HG03354 (cell line): ENCODE measurements around the gene MED27.

ENCODE experiments used
- ATAC-seq: cut with Tn5 transposase; IDR thresholded peaks from one replicate; pipeline ENCODE4 v1.9.1; 2021; ENCODE audit warnings: mild to moderate bottlenecking; ENCODE audit not compliant: unreplicated experiment, poor library complexity, severe bottlenecking

The MED27 gene

DNA sequence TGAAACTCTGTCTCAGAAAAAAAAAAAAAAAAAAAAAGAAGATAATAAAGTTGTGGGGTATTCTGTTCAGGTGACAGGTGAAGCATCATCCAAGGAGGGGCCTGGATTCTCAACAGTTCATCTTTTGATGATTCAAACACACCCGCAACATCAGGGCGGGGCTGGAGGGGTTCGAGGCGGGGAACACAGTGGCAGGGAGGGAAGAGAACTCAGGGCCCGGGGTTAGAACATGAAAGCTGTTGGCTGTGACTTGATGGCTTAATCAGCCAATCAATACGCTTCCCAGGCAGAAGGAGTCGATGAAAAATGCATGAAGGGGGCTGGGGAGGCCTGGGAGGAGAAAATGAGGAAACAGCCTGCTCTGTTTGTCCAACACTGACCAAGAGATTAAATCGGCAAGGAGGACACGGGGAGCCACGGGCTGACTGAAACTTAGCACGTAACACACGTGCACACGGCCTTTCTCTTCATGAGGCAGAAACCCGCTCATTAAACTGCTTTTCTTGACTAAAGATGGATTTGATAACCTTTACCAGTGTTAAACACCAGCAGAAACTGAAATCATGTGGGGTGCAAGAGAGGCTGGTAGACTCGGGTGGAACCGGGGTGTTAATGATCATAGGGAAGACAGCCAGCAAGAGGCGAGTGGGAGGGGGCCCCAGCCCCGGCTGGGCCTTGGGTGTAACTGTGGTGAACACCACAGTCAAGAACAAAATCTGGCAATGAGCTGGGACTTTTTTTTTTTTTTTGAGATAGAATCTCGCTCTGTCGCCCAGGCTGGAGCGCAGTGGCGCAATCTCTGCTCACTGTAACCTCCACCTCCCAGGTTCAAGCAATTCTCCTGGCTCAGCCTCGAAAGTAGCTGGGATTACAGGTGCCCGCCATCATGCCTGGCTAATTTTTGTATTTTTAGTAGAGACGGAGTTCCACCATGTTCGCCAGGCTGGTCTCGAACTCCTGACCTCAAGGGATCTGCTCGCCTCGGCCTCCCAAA is 234.1 kb downstream of the MED27 start:
- no peak for ATAC-seq

DNA sequence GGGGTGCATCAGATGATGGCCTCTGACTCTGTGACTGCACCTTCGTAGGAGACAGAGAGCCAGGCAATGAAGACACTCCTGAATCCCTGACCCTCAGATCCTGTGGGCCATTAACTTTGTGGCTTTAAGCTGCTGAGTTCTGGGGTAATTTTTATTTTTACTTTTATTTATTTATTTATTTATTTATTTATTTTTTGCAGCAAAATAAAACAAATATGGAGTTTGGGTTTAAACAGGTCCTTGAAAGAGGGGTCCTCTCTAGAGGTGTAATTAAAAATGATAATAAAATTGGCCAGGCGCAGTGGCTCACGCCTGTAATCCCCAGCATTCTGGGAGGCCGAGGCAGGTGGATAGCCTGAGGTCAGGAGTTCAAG is 234.9 kb downstream of the MED27 start:
- ATAC-seq, result no peak

DNA sequence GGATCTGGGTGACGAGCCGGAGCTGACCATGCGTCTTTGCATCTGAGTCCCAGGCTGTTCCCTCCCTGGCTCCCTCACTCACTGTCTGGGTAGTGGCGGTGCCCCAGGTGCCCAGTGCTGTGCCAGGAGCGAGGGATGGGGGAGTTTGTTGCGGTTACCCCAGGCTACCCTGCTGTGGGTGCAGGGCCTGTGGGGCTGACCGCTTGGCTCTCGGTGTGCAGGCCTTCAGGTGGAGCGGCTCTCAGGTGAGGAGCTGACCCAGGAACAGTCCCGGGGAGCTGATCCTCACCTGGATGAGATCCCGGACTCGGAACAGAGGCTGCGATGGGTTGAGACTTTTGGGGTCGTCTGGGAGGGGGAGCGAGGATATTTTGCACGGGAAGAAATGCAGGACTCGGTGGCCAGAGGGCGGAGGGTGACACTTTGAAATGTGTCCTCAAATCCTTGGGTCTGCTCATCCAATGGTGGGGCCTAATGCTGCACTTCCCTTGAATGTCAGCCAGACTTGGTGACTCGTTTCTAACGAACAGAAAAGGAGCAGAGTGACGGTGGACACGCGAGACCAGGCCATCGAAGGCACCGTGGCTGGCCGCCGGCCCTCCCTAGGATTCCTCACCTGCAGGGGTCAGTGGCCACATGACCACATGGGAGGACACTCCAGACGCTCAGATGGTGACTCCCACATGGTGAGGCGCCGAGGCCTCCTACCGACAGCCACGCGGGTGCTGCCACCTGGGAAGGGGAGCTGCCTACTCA is 235.5 kb downstream of the MED27 start:
- no peak for ATAC-seq

DNA sequence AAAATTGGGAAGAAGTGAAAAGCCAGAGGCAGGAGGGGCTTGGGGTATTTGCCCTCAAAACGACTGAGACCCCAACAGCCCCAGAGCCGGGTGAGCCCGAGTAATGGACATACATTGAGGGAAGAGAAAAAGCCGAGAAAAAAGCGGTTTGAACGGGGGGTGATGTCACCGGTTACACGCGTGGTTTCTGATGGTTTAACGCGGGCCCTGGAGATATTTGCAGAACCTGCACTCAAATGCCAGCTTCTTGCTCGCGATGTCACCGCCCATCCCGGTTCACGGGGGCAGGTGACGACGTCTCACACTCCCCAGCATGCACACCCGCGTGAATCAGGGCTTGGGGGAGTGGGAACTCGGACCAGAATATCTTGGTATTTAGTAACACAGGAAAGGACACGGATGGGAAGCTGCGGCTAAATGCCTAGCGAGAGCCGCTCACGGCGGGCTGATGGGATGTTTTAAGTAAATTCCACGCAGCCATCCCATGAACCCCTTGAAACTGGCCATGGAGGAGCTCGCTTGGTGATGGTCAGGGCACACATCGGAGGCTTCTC is 237.8 kb downstream of the MED27 start:
- ATAC-seq, result no peak

DNA sequence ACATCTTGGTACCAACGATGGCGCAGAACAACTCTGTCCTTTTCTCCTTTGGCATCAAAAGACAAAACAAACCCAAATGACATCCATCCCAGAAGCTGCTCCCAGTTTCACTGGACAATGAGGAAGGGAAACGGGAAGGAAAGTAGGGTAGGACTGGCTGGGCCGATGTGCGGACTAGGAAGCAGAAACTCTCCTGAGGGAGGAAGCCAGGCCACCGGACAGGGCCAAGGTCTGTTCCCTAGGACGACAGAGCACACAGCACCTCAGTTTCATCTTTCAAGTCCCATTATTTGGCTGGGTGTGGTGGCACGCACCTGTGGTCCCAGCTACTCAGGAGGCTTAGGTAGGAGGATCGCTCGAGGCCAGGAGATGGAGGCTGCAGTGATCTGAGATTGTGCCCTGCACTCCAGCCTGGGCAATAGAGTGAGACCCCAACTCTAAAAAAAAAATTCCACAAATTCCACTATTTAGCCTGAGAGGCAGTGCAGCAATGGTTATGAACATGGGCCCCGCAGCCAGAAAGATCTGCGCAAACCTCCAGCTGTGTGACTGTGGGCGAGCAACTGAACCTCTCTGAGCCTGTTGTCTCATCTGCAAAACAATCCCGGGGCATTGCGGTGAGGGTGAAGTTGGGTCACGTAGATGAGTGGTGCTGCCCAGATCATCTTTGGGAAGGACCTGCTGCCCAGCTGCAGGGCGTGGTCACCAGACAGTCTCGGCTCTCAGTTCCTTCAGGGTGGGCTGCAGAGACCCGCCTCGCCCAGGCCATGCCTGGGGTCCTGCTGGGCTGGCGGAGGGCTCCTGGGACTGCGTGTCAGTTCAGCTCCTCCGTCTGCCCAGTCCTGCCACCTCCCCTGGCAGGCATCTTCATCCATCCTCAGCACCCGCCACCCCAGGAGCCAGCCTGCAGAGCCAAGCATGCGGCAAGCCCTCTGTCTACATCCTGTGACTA is 238.6 kb downstream of the MED27 start:
- no peak for ATAC-seq

DNA sequence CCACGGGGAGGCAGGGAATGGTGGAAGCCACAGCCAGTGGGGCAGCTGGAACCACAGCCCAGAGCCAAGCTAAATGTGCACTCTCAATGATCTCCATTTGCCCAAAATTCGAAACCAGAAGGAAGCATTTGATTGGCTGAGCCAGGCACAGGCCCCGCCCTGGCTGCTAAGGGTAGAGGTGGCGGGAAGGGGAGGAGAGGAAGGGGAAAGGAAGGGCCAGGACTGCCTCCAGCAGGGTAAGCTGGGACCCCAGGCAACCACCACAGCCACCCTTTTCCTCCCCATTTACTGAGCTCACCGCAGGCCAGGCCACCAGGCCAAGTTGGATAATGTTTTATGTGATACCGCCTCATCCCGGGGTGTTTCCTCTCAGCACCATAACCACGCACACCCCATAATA is 239.4 kb downstream of the MED27 start:
- no peak for ATAC-seq

DNA sequence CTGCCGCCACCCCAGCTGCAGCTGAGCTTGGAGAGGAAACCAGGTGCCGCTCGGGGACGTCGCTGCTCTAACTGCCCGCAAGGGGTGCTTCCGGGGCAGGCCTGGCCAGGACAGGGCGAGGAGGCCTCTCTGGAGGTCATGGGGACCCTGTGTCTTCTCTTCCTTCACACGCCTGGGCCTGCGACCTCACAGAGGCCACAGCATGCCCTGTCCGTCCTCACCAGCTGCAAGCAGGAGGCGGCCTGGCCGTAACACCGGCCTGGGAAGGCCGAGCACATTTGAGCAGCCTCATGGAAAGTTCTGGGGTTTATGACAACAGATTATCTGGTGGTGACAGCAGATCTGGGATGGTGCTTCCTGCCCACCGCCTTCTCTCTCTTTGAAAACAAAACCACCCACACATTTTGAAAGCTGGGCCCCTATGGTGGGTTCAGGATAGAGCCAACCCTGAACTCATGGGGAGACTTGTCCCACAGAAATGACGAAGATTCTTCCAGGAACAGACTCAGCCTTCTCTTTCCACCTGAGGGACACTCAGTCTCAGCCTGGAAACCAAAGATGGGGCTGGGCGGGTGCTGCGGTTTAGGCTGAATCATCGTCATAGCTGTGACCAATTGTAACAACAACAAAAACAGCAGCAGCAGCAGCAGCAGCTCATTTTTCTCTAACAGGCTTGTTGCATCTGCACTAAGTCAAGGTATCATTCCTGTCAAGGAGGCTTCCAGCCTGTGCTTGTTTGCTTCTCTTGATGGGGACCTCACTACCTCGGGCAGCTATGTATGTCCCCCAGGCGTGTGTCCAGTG is 240.2 kb downstream of the MED27 start:
- ATAC-seq, result no peak

DNA sequence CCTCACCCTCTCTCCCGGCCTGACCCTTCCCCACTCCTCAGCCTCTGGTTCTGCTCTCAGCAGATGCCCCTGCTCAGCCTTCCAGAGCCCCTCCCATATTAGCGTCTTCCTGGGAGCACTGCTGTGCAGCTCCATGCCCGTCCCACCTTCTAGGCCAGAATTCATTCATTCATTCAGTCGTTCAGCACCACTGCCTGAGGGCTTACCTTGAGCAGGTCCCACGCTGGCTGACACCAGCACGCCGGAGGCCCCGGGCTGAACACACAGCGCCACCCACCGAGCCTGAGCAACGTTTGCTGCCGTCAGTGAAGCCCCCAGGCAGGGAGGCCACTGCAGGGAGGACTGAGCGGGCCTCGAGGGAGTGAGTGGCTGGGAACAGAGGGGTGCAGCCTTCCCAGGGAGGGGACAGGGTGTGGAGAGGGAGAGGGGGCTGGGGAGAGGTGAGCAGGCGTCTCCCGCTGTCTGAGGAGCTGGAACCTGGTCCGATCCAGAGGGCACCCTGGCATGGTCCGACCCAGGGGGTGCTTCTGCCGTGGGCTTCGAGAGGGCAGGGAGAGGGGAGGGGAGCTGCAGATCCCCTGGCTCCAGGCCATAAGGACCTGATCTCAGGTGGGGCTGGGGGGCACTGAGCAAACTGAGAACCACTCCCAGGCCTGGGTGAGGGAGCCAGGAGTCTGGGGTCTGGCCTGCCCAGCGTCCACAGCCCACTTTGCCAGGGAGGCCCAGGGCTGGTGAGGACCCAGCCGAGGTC is 241.0 kb downstream of the MED27 start:
- no peak for ATAC-seq

DNA sequence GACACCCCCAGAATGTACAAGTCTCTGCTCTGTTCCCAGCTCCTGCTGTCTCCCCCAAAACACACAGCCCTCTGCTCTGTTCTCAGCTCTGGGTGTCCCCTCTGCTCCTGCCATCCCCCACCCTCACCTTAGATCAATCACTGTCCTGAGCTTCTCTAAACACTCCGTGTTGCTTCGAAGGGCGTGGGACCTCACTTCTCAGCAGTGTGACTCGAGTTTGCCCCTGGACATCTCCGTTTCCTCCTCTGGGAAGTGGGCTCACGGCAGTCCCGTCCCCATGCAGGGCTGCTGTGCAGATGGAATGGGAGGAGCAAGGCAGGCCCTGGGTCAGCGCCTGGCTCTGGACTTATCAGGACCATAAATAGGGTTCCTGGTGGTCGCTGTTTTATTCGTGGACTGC is 241.8 kb downstream of the MED27 start:
- ATAC-seq, result no peak

DNA sequence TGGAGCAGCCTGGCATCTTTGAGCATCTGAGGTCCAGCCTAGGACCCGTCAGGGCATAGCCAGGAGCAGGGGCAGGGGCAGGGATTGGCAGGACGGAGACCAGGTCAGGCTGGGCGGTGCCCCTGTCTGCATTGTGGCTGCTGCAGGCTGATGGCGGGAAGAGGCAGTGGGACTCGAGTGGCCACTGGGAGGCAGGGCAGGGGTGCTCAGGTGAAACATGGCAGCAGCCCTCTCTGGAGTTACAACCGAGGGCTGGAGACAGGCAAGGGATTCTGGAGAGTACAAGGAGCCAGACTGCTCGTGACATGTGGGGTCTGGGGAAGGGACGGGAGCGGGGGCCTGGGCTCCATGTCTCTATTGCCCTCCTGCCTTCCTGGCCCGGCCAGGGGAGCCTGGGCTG is 242.4 kb downstream of the MED27 start:
- no peak for ATAC-seq

DNA sequence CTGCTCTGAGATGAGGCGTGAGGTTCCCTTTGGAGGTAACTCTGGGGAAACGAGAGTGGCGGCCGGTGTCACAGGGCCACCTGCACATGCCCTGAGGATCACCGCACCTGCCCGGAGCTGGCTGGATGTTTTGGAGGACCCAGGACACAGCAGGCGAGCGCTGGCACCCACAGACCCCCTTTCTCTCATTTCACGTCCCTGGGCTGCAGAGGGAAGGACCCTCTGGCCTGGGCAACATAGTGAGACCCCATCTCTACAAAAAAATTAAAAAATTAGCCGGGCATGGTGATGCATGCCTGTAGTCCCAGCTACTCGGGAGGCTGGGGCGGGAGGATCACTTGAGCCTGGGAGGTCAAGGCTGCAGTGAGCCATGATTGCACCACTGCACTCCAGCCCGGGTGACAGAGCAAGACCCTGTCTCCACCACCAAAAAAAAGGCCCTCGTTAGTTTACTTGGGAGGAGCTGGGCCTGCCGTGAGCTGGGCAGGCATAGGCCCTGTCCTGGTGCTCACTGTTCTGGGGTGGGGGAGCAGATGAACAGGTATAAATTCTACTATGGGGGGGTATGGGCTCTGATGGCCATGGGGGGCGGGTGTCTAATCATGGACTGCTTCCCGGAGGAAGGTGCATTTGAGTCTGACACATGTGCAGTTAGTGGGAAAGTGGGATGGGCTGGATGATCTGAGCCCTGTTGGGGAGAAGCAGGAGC is 242.9 kb downstream of the MED27 start:
- ATAC-seq, result no peak

DNA sequence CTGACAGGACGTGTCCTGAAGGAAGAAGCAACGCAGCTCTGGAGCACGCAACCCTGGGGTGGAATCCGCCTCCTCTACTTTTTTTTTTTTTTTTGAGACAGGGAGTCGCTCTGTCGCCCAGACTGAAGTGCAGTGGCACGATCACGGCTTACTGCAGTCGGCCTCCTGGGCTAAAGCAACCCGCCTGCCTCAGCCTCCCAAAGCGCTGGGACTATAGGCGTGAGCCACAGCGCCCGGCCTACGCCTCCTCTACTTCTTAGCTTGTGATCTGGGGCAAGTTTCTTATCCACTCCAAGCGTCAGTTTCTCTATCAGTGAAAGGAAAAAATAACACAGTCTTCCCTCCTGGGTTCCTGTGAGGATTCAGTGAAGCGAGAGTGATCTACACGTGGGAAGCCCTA is 243.6 kb downstream of the MED27 start:
- ATAC-seq, result no peak

DNA sequence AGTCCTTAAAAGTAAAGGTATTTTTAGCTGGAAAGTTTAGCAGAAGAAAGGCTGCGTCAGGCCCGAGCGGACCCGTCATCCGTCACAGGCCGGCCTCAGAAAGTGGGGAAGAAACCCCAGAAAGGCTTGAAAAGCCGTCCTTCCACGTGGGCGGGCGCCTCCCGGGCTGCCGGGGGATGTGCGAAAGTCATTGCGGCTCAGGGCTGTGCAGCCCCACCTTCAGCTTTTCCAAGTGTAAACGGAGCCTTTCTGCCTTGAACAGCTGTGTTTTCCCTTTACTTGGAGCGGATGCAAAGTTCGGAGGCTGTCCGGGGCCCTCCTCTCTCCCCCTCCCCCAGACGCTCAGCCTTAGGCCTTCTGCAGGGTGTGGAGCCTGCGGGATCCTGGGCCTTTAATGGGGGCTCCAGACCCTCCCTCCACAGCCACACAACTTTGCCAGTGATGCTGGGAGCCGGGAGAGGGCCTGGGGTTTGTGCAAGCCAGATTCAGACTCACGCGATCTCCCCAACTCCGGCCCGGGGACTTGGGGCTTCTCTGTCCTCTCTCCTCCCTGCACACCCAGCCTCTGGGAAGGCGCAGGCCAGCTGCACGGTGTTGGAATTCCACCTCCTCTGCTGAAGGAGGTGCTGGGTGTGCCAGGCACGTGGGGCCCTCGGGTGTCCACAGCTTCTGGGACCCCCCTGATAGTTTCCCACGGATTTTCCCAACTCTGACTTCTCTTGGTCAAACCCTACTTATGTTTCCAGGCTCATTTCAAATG is 244.3 kb downstream of the MED27 start:
- ATAC-seq, result no peak

DNA sequence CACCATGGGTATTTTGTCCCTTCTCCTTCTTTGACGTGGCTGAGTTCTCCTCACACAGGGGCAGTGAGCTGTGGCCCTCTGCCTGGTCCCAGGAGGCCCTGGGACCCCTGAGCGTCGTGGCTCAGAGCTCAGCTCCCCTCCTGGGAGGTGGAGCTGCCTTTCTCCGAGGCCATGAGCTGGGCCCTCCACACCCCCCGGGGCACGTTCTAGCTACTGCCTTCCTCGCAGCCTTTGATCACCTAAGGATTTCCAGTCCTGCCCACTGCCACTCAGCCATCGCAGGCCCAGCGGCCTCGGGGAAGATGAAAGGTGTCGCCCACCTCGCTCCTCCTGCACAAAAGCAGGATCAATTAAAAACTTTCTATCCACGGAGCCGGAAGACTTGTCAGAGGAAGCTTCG is 244.9 kb downstream of the MED27 start:
- ATAC-seq, result no peak

DNA sequence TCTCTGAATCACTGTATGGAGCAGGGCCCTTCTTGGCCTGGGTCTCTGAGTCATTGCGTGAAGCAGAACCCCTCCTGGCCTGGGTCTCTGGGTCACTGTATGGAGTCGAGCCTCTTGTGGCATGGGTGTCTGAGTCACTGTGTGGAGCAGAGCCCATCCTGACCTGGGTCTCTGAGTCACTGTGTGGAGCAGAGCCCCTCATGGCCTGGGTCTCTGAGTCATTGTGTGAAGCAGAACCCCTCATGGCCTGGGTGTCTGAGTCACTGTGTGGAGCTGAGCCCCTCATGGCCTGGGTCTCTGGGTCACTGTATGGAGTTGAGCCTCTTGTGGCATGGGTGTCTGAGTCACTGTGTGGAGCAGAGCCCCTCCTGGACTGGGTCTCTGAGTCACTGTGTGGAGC is 245.8 kb downstream of the MED27 start:
- ATAC-seq, result no peak

DNA sequence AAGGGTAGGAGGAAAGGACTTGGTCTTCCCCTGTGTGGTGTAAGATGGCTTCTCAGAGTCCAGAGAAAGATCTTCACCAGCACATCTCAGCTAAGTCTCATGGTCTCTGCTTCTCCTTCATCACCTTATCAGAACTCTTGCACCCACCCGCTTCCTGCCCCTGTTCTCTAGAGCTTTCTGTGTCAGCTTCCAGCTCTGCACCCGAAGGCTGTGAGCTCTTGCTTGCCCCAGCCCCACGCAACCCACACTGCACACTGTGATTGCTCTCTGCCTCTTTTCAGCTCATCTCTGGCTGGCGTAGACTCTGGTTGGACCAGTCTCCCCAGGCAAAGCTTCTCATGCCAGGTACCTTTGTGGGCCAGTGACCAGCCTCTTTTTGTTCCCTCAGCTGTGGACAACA is 246.6 kb downstream of the MED27 start:
- no peak for ATAC-seq
